Thyroid gland (tissue), 4 donors: ENCODE measurements around the gene FAM110A.

Experiments used
- CTCF ChIP-seq, 6 experiments: fragments of 200-600 bp in 3 of 6; fragments of 450-650 bp in 3 of 6; sonication (generic) in 3 of 6; IDR thresholded peaks; one replicate each; pipeline ENCODE4 v1.5.1; 2016 to 2019; ENCODE audit warnings: antibody characterized with exemption in 6 of 6, mild to moderate bottlenecking in 2 of 6, inconsistent platforms in 1 of 6, moderate library complexity in 1 of 6
- POLR2A ChIP-seq, 2 donors: fragments of 450-650 bp; IDR thresholded peaks; one replicate each; pipeline ENCODE4 v1.6.1; 2017; ENCODE audit warnings: antibody characterized with exemption in 2 of 2, mild to moderate bottlenecking in 2 of 2, moderate library complexity in 1 of 2

GRCh38 chr20:889106-889505 lies 55.6 kb downstream of the FAM110A start:
- TF ChIP-seq CTCF (IDR thresholded peaks at IDR 0.05) (no peak), POLR2A (IDR thresholded peaks at IDR 0.05) (no peak)
